ENCODE data around the gene SPRYD7.

GRCh38 chr13:49874430-49874829 is 61.7 kb downstream of the SPRYD7 start:
- TF ChIP-seq, protein P1, sequence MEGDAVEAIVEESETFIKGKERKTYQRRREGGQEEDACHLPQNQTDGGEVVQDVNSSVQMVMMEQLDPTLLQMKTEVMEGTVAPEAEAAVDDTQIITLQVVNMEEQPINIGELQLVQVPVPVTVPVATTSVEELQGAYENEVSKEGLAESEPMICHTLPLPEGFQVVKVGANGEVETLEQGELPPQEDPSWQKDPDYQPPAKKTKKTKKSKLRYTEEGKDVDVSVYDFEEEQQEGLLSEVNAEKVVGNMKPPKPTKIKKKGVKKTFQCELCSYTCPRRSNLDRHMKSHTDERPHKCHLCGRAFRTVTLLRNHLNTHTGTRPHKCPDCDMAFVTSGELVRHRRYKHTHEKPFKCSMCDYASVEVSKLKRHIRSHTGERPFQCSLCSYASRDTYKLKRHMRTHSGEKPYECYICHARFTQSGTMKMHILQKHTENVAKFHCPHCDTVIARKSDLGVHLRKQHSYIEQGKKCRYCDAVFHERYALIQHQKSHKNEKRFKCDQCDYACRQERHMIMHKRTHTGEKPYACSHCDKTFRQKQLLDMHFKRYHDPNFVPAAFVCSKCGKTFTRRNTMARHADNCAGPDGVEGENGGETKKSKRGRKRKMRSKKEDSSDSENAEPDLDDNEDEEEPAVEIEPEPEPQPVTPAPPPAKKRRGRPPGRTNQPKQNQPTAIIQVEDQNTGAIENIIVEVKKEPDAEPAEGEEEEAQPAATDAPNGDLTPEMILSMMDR (IDR thresholded peaks at IDR 0.05) = no peak
- no peak for TF ChIP-seq EZH2 (IDR thresholded peaks at IDR 0.05; ENCODE audit: borderline replicate concordance, insufficient read depth, low read depth, low read length, poor library complexity, severe bottlenecking)

Data from B cell (primary cell).